Trophoblast cell (in vitro differentiated cells and primary cell): Measurements from ENCODE around the gene FBXO7.

Experiments used
- DNase-seq, 2 donors: peaks; one replicate each; pipeline ENCODE4 v3.0.0-alpha.2; 2016
- H2AFZ ChIP-seq: 2 replicates; pipeline ENCODE4 v1.6.1; 2013; ENCODE audit warnings: low read length, moderate library complexity, mild to moderate bottlenecking; ENCODE audit not compliant: insufficient read depth, poor library complexity
- H2AK5ac ChIP-seq: 2 replicates; pipeline ENCODE4 v1.6.1; 2013; ENCODE audit warnings: mild to moderate bottlenecking, low read length
- H2BK120ac ChIP-seq: 2 replicates; pipeline ENCODE4 v1.6.1; 2013; ENCODE audit warnings: low read length, mild to moderate bottlenecking, moderate library complexity; ENCODE audit not compliant: insufficient read depth, poor library complexity
- H2BK12ac ChIP-seq: 2 replicates; pipeline ENCODE4 v1.6.1; 2013; ENCODE audit warnings: mild to moderate bottlenecking, low read length, moderate library complexity
- H2BK5ac ChIP-seq: 2 replicates; pipeline ENCODE4 v1.6.1; 2013; ENCODE audit warnings: low read length, low read depth, moderate library complexity, mild to moderate bottlenecking; ENCODE audit not compliant: poor library complexity
- H3K14ac ChIP-seq: 2 replicates; pipeline ENCODE4 v1.6.1; 2013; ENCODE audit warnings: mild to moderate bottlenecking, low read length
- H3K18ac ChIP-seq: 2 replicates; pipeline ENCODE4 v1.6.1; 2013; ENCODE audit warnings: mild to moderate bottlenecking, low read length
- H3K23ac ChIP-seq: 2 replicates; pipeline ENCODE4 v1.6.1; 2013; ENCODE audit warnings: low read length
- H3K27ac ChIP-seq: 2 replicates; pipeline ENCODE4 v1.5.1; 2013; ENCODE audit warnings: low read depth, mild to moderate bottlenecking, inconsistent platforms, low read length, moderate library complexity
- H3K27me3 ChIP-seq: 2 replicates; pipeline ENCODE4 v1.6.1; 2013; ENCODE audit warnings: inconsistent platforms, mild to moderate bottlenecking, low read length, moderate library complexity; ENCODE audit not compliant: insufficient read depth
- H3K36me3 ChIP-seq, 2 experiments: 1 replicate in 1 of 2; 2 replicates in 1 of 2; pipeline ENCODE4 v1.6.1; 2013; ENCODE audit warnings: low read length in 2 of 2, mild to moderate bottlenecking in 2 of 2, moderate library complexity in 1 of 2; ENCODE audit not compliant: insufficient read depth in 2 of 2, control insufficient read depth in 1 of 2
- H3K4ac ChIP-seq: 2 replicates; pipeline ENCODE4 v1.6.1; 2013; ENCODE audit warnings: low read depth, mild to moderate bottlenecking, low read length, moderate library complexity
- H3K4me1 ChIP-seq, 2 experiments: 1 replicate in 1 of 2; 2 replicates in 1 of 2; pipeline ENCODE4 v1.6.1; 2013; ENCODE audit warnings: low read length in 2 of 2, mild to moderate bottlenecking in 2 of 2, moderate library complexity in 1 of 2; ENCODE audit not compliant: insufficient read depth in 2 of 2, control insufficient read depth in 1 of 2
- H3K4me2 ChIP-seq: 2 replicates; pipeline ENCODE4 v1.6.1; 2013; ENCODE audit warnings: inconsistent platforms, mild to moderate bottlenecking, low read length, moderate library complexity
- H3K4me3 ChIP-seq: 2 replicates; pipeline ENCODE4 v1.5.1; 2013; ENCODE audit warnings: mild to moderate bottlenecking, low read depth, low read length, inconsistent platforms
- H3K79me1 ChIP-seq: one replicate; pipeline ENCODE4 v1.6.1; 2013; ENCODE audit warnings: low read length
- H3K79me2 ChIP-seq: 2 replicates; pipeline ENCODE4 v1.6.1; 2013; ENCODE audit warnings: low read length, mild to moderate bottlenecking; ENCODE audit not compliant: control insufficient read depth, insufficient read depth, poor library complexity
- H3K9ac ChIP-seq: 2 replicates; pipeline ENCODE4 v1.6.1; 2013; ENCODE audit warnings: mild to moderate bottlenecking, low read length
- H3K9me3 ChIP-seq: 2 replicates; pipeline ENCODE4 v1.6.1; 2013; ENCODE audit warnings: low read depth, mild to moderate bottlenecking, control low read depth, inconsistent platforms, low read length; ENCODE audit not compliant: insufficient read depth
- H4K12ac ChIP-seq: 2 replicates; pipeline ENCODE4 v1.6.1; 2013; ENCODE audit warnings: low read depth, mild to moderate bottlenecking, low read length, moderate library complexity
- H4K8ac ChIP-seq: 2 replicates; pipeline ENCODE4 v1.6.1; 2013; ENCODE audit warnings: low read depth, mild to moderate bottlenecking, low read length, moderate library complexity
- H4K91ac ChIP-seq: one replicate; pipeline ENCODE4 v1.6.1; 2013; ENCODE audit warnings: low read depth, mild to moderate bottlenecking, low read length, moderate library complexity
- WGBS: extraction: QIAGEN DNeasy Blood & Tissue Kit; methylation state at CpG from one replicate; pipeline ENCODE4 v1.1.7; 2013; ENCODE audit warnings: missing lambda C conversion rate; ENCODE audit not compliant: insufficient read length, insufficient coverage; ENCODE audit errors: extremely low coverage; 5-methylcytosine and 5-hydroxymethylcytosine counted together

The FBXO7 gene

GRCh38 chr22:32515084-32515483, 40.5 kb downstream of the FBXO7 start:
- Histone ChIP-seq H3K9me3 (no peaks in the 10 kb centered on the region), H3K4ac (no peak overlapping the region), H4K8ac (no peak overlapping the region), H3K27ac (no peak overlapping the region), H3K14ac (no peak overlapping the region), H2AK5ac (no peak overlapping the region), H3K18ac (no peak overlapping the region), H2BK5ac (no peak overlapping the region), H3K4me3 (no peak overlapping the region), H2AFZ (no peak overlapping the region), H3K79me1 (no peaks in the 10 kb centered on the region), H3K79me2 (no peaks in the 10 kb centered on the region), H3K9ac (no peak overlapping the region), H3K4me2 (no peak overlapping the region), H3K4me1 (no peaks in the 10 kb centered on the region), H3K23ac (no peak overlapping the region), H3K27me3 (no peaks in the 10 kb centered on the region), H4K12ac (no peak overlapping the region), H2BK120ac (no peak overlapping the region), H3K36me3 (no peaks in the 10 kb centered on the region), H4K91ac (no peak overlapping the region), H2BK12ac (no peak overlapping the region)
- no CpG with 5 or more reads among the region's 2 CpGs for WGBS
- DNase-seq = no peak

GRCh38 chr22:32517488-32517887, 42.9 kb downstream of the FBXO7 start:
- H2AFZ ChIP-seq = no peak overlapping the region
- no peaks in the 10 kb centered on the region for H3K79me1 ChIP-seq
- H3K14ac ChIP-seq = no peak overlapping the region
- no peaks in the 10 kb centered on the region for H3K4me1 ChIP-seq
- H2BK5ac ChIP-seq = no peak overlapping the region
- H3K9me3 ChIP-seq = no peaks in the 10 kb centered on the region
- no peaks in the 10 kb centered on the region for H3K79me2 ChIP-seq
- H3K27ac ChIP-seq = no peak overlapping the region
- no peak overlapping the region for H2BK120ac ChIP-seq
- H2BK12ac ChIP-seq = no peak overlapping the region
- H3K27me3 ChIP-seq = no peaks in the 10 kb centered on the region
- no peak overlapping the region for H3K23ac ChIP-seq
- WGBS = no CpG with 5 or more reads among the region's 3 CpGs
- no peak overlapping the region for H4K91ac ChIP-seq
- H3K4ac ChIP-seq = no peak overlapping the region
- no peak overlapping the region for H3K18ac ChIP-seq
- no peak overlapping the region for H4K12ac ChIP-seq
- no peak for DNase-seq
- H3K36me3 ChIP-seq = no peaks in the 10 kb centered on the region
- no peak overlapping the region for H2AK5ac ChIP-seq
- H3K9ac ChIP-seq = no peak overlapping the region
- no peak overlapping the region for H3K4me2 ChIP-seq
- H4K8ac ChIP-seq = no peak overlapping the region
- no peak overlapping the region for H3K4me3 ChIP-seq

- Histone ChIP-seq H4K8ac (no peak overlapping the region), H3K79me1 (no peaks in the 10 kb centered on the region), H3K4ac (no peak overlapping the region), H3K18ac (no peak overlapping the region), H2AFZ (no peak overlapping the region), H3K79me2 (no peaks in the 10 kb centered on the region), H4K12ac (no peak overlapping the region), H3K27ac (no peak overlapping the region), H3K27me3 (no peaks in the 10 kb centered on the region), H2AK5ac (no peak overlapping the region), H3K4me2 (no peak overlapping the region), H3K4me3 (no peak overlapping the region), H2BK5ac (no peak overlapping the region), H3K9ac (no peak overlapping the region), H3K14ac (no peak overlapping the region), H3K23ac (no peak overlapping the region), H3K4me1 (no peaks in the 10 kb centered on the region), H2BK12ac (no peak overlapping the region), H3K36me3 (no peaks in the 10 kb centered on the region), H2BK120ac (no peak overlapping the region), H3K9me3 (no peaks in the 10 kb centered on the region), H4K91ac (no peak overlapping the region)
- DNase-seq = no peak
- no CpG with 5 or more reads among the region's 8 CpGs for WGBS
Observed at GRCh38 chr22:32517921-32518320, 43.3 kb downstream of the FBXO7 start.

- Histone ChIP-seq H3K79me1 (no peaks in the 10 kb centered on the region), H2AK5ac (no peak overlapping the region), H3K9me3 (no peaks in the 10 kb centered on the region), H2BK5ac (no peak overlapping the region), H4K12ac (no peak overlapping the region), H3K4me3 (no peak overlapping the region), H2BK120ac (no peak overlapping the region), H3K18ac (no peak overlapping the region), H3K27me3 (no peaks in the 10 kb centered on the region), H2AFZ (no peak overlapping the region), H3K36me3 (no peaks in the 10 kb centered on the region), H4K8ac (no peak overlapping the region), H2BK12ac (no peak overlapping the region), H3K4ac (no peak overlapping the region), H4K91ac (no peak overlapping the region), H3K9ac (no peak overlapping the region), H3K14ac (no peak overlapping the region), H3K4me1 (no peaks in the 10 kb centered on the region), H3K23ac (no peak overlapping the region), H3K4me2 (no peak overlapping the region), H3K79me2 (no peaks in the 10 kb centered on the region), H3K27ac (no peak overlapping the region)
- no peak for DNase-seq
- WGBS = no CpG with 5 or more reads among the region's 1 CpG
Observed at GRCh38 chr22:32518381-32518780, 43.8 kb downstream of the FBXO7 start.
